CD14-positive monocyte (primary cell): Measurements from ENCODE around the gene TSSK3. TPM values are rescaled to one million over a fixed set of nuclear protein-coding genes. Genes with fewer than 3 reads are reported as not detected.

ENCODE experiments used
- DNase-seq, 3 donors: peaks; one replicate each; pipeline ENCODE4 v3.0.0-alpha.2; 2011 to 2022
- H2AFZ ChIP-seq: 2 replicates; pipeline ENCODE4 v1.6.0; 2012; ENCODE audit warnings: mild to moderate bottlenecking, low read depth, low read length, inconsistent platforms; ENCODE audit not compliant: insufficient read depth, poor library complexity, severe bottlenecking
- H3K27ac ChIP-seq, 2 donors: 1 replicate in 1 of 2; 2 replicates in 1 of 2; pipeline ENCODE4 v1.5.1; 2012 to 2013; ENCODE audit warnings: low read length in 2 of 2, control low read depth in 1 of 2, inconsistent platforms in 1 of 2, low read depth in 1 of 2, mild to moderate bottlenecking in 1 of 2
- H3K27me3 ChIP-seq, 2 donors: one replicate each; pipeline versions ENCODE4 v1.6.0 to v1.6.1; 2011 to 2013; ENCODE audit warnings: low read length in 2 of 2; ENCODE audit not compliant: control insufficient read depth in 2 of 2, insufficient read depth in 2 of 2
- H3K36me3 ChIP-seq, 2 donors: replicated peaks in 1 of 2; 1 replicate in 1 of 2; 2 replicates in 1 of 2; pipeline versions ENCODE4 v1.5.1 to v1.6.1; 2012 to 2013; ENCODE audit warnings: low read length in 2 of 2, control low read depth in 1 of 2, inconsistent platforms in 1 of 2, mild to moderate bottlenecking in 1 of 2; ENCODE audit not compliant: insufficient read depth in 2 of 2, control insufficient read depth in 1 of 2
- H3K4me1 ChIP-seq, 2 donors: 1 replicate in 1 of 2; 2 replicates in 1 of 2; pipeline versions ENCODE4 v1.5.1 to v1.6.1; 2012 to 2013; ENCODE audit warnings: low read length in 2 of 2, control low read depth in 1 of 2, inconsistent platforms in 1 of 2, mild to moderate bottlenecking in 1 of 2, moderate library complexity in 1 of 2; ENCODE audit not compliant: insufficient read depth in 2 of 2, control insufficient read depth in 1 of 2
- H3K4me2 ChIP-seq: replicated peaks from 2 replicates; pipeline ENCODE3; 2012; ENCODE audit warnings: low read length, moderate library complexity, mild to moderate bottlenecking; ENCODE audit not compliant: poor library complexity, severe bottlenecking; ENCODE audit errors: extremely low read depth
- H3K4me3 ChIP-seq, 3 experiments: fragments of 200-600 bp in 1 of 3; sonication (generic) in 1 of 3; replicated peaks in 1 of 3; 1 replicate in 2 of 3; 2 replicates in 1 of 3; pipeline ENCODE4 v1.5.1; 2011 to 2013; ENCODE audit warnings: low read length in 3 of 3, mild to moderate bottlenecking in 3 of 3, control low read depth in 2 of 3, low read depth in 2 of 3, inconsistent platforms in 1 of 3, moderate library complexity in 1 of 3
- H3K79me2 ChIP-seq: 2 replicates; pipeline ENCODE4 v1.6.0; 2012; ENCODE audit warnings: mild to moderate bottlenecking, control low read depth, inconsistent platforms, low read length, moderate library complexity; ENCODE audit not compliant: insufficient read depth
- H3K9ac ChIP-seq: 2 replicates; pipeline ENCODE4 v1.6.0; 2017; ENCODE audit warnings: low read length, mild to moderate bottlenecking; ENCODE audit not compliant: insufficient read depth, poor library complexity, severe bottlenecking
- H3K9me3 ChIP-seq, 2 donors: replicated peaks in 1 of 2; 1 replicate in 1 of 2; 2 replicates in 1 of 2; pipeline versions ENCODE4 v1.5.1 to v1.6.1; 2012 to 2013; ENCODE audit warnings: low read length in 2 of 2, control low read depth in 1 of 2; ENCODE audit not compliant: control insufficient read depth in 1 of 2, insufficient read depth in 1 of 2
- H4K20me1 ChIP-seq: 2 replicates; pipeline ENCODE4 v1.6.0; 2012; ENCODE audit warnings: mild to moderate bottlenecking, low read length, control low read depth, moderate library complexity; ENCODE audit not compliant: insufficient read depth
- H3K27ac Mint-ChIP-seq, 7 donors: one replicate each; pipeline ENCODE4 v1.8.0; 2020; ENCODE audit warnings: mild to moderate bottlenecking in 7 of 7, mixed read lengths in 7 of 7, moderate library complexity in 6 of 7, inconsistent platforms in 2 of 7
- H3K27me3 Mint-ChIP-seq, 3 donors: one replicate each; pipeline ENCODE4 v1.8.0; 2021 to 2022; ENCODE audit warnings: low read depth in 3 of 3, mild to moderate bottlenecking in 3 of 3, mixed read lengths in 3 of 3, moderate library complexity in 3 of 3, inconsistent platforms in 1 of 3
- H3K36me3 Mint-ChIP-seq, 2 donors: one replicate each; pipeline ENCODE4 v1.8.0; 2020; ENCODE audit warnings: mixed read lengths in 2 of 2, inconsistent platforms in 1 of 2, mild to moderate bottlenecking in 1 of 2
- H3K4me1 Mint-ChIP-seq: one replicate; pipeline ENCODE4 v1.8.0; 2020; ENCODE audit warnings: mild to moderate bottlenecking, mixed read lengths
- H3K4me3 Mint-ChIP-seq, 2 donors: one replicate each; pipeline ENCODE4 v1.8.0; 2020; ENCODE audit warnings: mild to moderate bottlenecking in 2 of 2, mixed read lengths in 2 of 2, moderate library complexity in 1 of 2
- H3K9me3 Mint-ChIP-seq, 7 donors: one replicate each; pipeline ENCODE4 v1.8.0; 2020 to 2022; ENCODE audit warnings: mixed read lengths in 7 of 7, mild to moderate bottlenecking in 6 of 7, moderate library complexity in 6 of 7, inconsistent platforms in 2 of 7
- CTCF ChIP-seq: fragments of 200-600 bp; IDR thresholded peaks from one replicate; pipeline ENCODE4 v1.8.0; 2022; ENCODE audit warnings: antibody characterized with exemption, mild to moderate bottlenecking
- WGBS: methylation state at CpG from one replicate; pipeline ENCODE4 v1.1.5; 2013; ENCODE audit warnings: missing lambda C conversion rate; ENCODE audit not compliant: insufficient coverage; 5-methylcytosine and 5-hydroxymethylcytosine counted together
- intact Hi-C, 2 donors: fragments of 100-400 bp; cut with micrococcal nuclease; formaldehyde crosslinking; loops; one replicate each; pipeline versions ENCODE4 v1.15.0 to v1.15.1; 2023
- polyA plus RNA-seq, 3 donors: library from polyadenylated mRNA; depleted of rRNA in 1 of 3; unstranded in 2 of 3; stranded (reverse) in 1 of 3; fragments of 300-500 nt in 2 of 3; fragments of >200 nt in 1 of 3; fragmentation: Illumina TruSeq in 2 of 3; gene quantifications; 1 replicate in 2 of 3; 2 replicates in 1 of 3; pipeline ENCODE4 v1.2.3, GENCODE V29; 2012 to 2021

The TSSK3 gene
- polyA plus RNA-seq, 3 donors, result 0.35 to 1.1 (median 0.65) TPM

DNA sequence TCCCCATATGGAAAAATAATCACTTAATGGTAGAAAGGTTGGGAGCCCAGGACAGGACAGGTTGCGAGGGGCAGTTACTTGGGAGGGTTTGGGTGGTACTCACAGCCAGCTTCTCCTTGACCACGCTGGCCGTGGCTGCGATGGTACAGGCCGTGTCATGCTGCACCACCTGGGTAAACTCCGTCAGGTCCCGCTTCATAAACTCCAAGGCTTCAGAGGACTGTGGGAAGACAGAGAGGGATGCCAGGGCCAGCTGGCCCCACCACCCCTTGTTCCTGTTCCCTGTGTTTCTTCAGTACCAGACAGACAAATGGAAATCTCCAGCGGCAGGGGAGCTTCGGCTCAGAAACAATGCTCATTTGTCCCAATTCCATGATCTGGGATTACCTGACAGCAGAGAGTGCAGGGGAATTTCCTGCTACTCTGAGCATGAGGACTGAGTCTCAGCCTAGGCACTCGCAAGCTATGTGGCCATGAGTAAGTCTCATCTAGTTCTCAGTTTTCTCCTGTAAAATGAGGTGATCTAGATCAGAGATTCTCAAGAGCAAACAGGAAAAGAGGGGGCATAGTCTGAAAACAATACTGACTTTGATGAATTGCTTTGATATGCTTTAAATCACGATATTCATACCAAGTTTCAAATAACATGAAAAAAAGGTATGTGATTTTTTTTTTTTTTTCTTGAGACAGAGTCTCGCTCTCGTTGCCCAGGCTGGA, 24.5 kb downstream of the TSSK3 start:
- H3K4me1 ChIP-seq, result peaks cover 0 to 5% of the 10 kb centered on the region in 2 donors
- H3K4me3 Mint-ChIP-seq, result no peak overlapping the region
- no peaks in the 10 kb centered on the region for H3K9me3 Mint-ChIP-seq
- no peak overlapping the region for H3K9ac ChIP-seq
- peaks cover 74 to 97% of the 10 kb centered on the region in 2 donors for H3K36me3 ChIP-seq
- H4K20me1 ChIP-seq, result peaks cover 21% of the 10 kb centered on the region
- H3K27ac Mint-ChIP-seq, result no peak overlapping the region
- no peak overlapping the region for H3K4me2 ChIP-seq
- peaks cover 46 to 53% of the 10 kb centered on the region in 2 donors for H3K36me3 Mint-ChIP-seq
- intact Hi-C loops, result no loop called here
- H3K27ac ChIP-seq, result no peak overlapping the region
- no peak overlapping the region for H3K4me3 ChIP-seq
- H3K4me1 Mint-ChIP-seq, result no peaks in the 10 kb centered on the region
- no peak for TF ChIP-seq CTCF
- no peak for DNase-seq
- no peaks in the 10 kb centered on the region for H3K9me3 ChIP-seq
- H3K27me3 Mint-ChIP-seq, result peaks cover 0 to 3% (median 0%) of the 10 kb centered on the region in 3 donors
- WGBS, result 93% methylated on average over 4 of the region's 13 CpGs
- peaks cover 21% of the 10 kb centered on the region for H3K79me2 ChIP-seq
- no peaks in the 10 kb centered on the region for H3K27me3 ChIP-seq
- no peak overlapping the region for H2AFZ ChIP-seq

DNA sequence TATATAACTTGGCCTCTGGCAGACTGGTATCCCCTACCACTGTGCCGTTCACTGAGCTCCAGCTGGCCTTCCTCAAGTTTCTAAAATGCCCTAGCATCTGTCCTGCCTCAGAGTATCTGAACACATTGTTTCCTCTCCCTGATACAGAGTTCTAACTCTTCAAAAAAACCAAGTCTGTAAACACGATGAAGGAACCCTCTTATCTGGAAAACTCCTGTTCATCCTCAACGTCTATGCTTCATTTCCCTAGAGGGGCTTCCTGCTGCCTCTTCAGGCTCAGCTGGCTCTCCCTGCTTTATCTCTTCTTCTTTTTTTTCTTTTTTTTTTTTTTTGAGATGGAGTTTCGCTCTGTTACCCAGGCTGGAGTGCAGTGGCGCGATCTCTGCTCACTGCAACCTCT, 26.3 kb downstream of the TSSK3 start:
- Histone ChIP-seq H3K79me2 (peaks cover 40% of the 10 kb centered on the region), H3K27me3 (no peaks in the 10 kb centered on the region), H3K36me3 (peaks cover 58 to 80% of the 10 kb centered on the region in 2 donors), H2AFZ (no peak overlapping the region), H3K4me3 (no peak overlapping the region), H3K4me1 (peaks cover 15 to 23% of the 10 kb centered on the region in 2 donors), H3K9me3 (no peaks in the 10 kb centered on the region), H3K27ac (no peak overlapping the region), H3K4me2 (no peak overlapping the region), H3K9ac (no peak overlapping the region), H4K20me1 (peaks cover 21% of the 10 kb centered on the region)
- Mint-ChIP-seq H3K27ac (no peak overlapping the region), H3K4me3 (no peak overlapping the region), H3K27me3 (no peaks in the 10 kb centered on the region), H3K9me3 (no peaks in the 10 kb centered on the region), H3K36me3 (peaks cover 32 to 39% of the 10 kb centered on the region in 2 donors), H3K4me1 (peaks cover 15% of the 10 kb centered on the region)
- WGBS, result 92% methylated on average over 3 of the region's 6 CpGs
- intact Hi-C loops, result no loop called here
- DNase-seq, result no peak
- no peak for TF ChIP-seq CTCF
